NCI-H446 (cell line): ENCODE data around the gene CARD16.
"Not testable (repeated sequence)": the region's sequence is repeated elsewhere in the genome, so short reads cannot be mapped to it uniquely, and the experiment has no call there.

Source experiments
- DNase-seq, 2 experiments: peaks; one replicate each; lab custom pipeline; 2025; lab: John Stamatoyannopoulos, UW

CARD16 gene

DNA sequence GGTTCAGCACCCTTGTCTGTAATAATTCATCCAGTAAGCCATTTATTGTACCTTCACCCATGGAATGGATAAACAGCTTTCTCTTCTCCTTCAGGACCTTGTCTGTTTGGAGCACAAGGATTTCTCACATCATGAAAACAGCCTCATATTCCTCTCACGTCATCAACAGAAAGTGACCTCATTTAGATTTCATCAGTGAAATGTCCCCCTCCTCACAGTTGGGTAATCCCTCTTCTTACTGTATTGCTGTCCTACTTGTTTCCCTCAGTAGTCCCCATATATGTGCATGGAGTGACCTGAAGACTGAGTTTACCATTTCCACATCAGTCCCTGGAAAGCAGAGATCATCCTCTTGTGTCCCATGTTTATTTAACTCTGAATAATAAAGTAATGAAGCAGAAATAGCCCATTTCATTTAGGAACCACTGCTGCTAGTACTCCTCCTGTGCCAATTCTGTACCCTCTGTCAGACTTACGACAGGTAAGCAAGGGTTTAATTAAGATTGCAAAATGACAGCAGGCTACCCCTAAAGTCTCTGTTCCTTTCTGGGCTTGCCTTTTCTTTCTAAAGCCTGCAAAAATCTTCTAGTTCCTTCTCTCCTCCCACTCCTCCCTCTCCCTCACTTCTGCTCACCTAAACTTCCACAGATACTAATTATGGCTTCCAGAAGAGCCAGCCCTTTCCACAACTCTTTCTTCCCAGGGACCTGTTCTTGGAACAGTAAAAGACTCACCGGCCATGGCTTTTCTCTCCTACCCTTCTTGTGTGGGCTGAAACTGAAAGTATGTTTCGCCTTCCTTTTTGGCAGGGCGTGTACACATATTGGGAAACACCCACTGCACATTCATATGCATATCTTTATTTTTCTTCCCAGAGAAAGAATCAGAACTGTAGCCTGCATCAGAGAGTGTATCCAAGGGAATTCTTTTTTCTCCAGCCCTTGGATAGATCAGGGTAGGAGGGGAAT lies at the start of gene CARD16:
CARD16 (minus strand) TSS at position 779 of the 968 bp plus-strand sequence; CDS start at position 741, 38 bp downstream.
- DNase-seq, result not testable (repeated sequence)

DNA sequence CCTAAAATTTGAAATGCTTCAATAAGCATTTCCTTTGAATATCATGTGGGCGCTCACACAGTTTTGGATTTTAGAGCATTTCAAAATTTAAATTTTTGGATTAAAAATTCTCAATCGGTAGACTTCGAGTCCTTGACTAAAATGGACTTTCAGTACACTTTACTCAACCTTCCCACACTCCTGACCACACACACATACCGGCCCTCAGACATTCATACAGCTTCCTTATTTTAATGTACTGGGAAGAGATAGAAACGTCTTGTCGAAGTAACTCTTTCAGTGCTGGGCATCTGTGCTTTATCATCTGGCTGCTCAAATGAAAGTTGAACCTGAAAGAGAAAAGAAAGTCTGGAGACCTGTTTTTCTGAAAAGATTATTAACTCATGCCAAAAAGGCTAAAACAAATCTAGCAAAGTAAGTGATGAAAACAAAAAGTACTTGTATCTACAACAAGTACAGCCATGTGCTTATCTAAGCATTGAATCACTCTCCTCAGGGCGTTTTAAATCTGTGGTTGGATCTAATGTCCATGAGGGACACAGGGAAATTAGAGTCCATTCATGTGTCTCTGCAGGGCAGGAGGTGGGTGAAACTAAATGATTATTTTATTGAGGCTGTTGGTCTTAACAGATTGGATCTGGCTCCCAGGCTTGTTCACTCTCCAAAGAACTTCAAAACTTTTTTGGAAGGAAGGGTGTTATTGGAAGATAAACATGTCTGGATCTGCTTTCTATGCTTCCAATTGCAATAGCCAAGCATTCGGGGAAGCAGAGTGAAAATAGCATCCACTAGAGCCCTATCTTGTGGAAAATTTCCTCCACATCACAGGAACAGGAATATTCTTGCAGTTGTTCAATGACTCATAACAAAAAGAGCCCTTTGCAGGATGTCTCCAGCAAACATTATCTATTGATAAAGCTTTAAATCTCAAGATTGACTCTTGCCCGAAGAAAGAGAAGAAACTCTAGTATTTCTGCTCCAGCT lies 47.4 kb upstream of the CARD16 start:
- no peak for DNase-seq

DNA sequence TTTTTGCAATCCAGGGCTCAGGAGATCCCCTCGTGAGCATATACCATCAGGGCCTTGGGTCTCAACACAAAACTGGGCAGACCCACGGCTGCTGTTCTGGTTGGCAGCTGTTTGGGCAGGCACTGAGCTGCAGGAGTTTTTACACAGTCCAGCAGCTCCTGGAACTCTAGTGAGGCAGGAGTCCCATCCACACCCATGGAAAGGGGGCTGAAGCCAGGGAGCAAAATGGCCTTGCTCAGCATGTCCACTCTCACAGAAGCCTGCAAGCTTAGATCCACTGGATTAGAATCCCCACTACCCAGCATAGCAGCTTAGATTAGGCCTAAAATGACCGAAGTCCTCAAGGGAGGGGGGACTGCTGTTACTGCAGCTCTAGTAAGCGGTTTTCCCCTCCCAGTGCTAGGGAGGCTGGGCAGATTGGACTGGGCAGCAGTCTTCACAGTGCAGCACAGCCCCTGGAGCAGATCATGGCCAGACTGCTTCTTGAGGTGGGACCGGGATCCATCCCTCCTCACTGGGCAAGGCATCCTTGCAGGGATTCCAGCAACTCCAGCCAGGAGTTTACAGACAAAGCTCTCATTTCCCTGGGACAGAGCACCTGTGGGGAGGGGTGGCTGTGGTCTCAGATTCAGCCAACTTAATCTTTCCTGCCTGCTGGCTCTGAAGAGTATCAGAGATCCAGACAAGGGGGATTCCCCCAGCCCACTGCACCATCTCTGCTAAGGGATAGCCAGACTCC lies 36.4 kb upstream of the CARD16 start:
- DNase-seq, result no peak

DNA sequence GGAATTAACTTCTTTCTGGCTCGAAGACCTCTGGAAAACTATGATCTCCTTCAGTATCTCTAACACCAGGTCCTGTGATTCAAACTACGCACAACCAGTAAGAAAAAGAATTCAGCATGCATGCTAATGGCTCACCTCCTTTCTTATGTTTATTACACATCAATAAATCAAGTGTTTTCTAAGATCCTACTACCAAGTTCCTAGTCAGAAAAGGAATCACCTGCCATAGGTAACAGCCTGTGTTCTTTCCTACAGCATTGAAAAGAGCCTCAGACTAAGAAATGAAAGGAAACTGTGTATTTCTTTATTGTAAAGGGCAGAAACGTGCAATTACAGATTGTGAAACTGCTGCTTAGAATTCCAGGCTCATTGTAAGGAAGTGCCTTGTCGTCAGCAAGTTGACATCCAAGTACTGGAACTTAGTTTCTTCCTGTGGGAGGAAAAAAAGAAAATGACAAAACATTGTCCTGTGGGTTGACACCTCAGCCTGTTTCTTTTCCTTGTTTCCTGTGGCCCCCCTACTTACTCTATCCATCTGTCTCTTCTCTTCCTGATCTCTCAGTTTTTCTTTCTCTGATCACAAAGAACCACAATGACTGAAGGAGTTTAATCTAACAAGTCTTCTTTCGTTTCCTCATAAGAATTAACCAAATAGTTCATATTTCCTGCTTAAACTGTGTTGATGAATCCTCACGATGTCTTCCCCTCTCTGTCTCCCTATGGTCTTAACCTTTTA lies 35.2 kb upstream of the CARD16 start:
- not testable (repeated sequence) for DNase-seq

DNA sequence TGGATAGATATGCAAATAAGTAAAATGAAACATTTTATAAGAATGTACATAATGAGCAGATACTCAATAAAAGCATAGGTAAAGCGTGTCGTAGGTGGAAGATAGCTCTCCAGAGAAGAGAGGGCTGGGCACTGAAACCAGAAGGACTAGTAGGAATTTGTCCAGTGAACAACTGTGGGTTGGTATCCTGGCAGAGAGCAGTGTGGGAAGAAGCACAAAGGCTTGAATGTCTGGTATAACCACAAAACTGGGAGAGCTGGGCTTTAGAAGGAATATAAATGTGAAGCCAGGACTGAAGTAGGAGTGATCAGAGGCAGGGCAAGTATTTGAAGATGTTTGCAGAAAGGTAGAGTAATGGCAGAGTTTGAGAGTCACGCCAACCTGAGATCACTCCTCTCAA lies 33.1 kb upstream of the CARD16 start:
- DNase-seq, result no peak

DNA sequence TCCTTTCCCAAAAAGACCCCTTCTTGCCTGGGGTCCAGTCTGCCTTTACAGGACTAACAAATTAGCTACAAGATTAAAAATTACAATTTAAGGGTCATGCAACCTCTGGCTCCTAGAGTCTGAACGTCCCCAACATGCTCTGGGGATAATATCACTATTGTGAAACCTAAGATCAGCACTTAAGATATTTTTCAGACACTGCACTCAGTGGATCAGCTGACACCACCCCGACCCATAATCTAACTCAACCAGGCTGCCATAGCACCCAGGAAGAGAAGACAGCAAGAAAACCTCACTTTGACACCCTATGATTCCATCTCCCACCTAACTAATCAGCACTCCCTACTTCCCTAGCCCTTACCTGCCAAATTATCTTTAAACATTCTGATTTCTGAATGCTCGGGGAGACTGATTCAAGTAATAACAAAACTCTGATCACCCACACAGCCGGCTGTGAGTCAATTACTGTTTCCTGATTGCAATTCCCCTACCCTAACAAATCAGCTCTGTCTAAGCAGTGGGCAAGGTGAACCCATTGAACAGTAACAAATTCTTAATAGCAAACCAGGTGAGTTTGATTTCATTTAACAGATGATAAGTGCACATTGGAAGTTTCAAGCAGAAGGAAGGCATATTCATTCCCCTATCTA lies 32.1 kb upstream of the CARD16 start:
- DNase-seq, result not testable (repeated sequence)

DNA sequence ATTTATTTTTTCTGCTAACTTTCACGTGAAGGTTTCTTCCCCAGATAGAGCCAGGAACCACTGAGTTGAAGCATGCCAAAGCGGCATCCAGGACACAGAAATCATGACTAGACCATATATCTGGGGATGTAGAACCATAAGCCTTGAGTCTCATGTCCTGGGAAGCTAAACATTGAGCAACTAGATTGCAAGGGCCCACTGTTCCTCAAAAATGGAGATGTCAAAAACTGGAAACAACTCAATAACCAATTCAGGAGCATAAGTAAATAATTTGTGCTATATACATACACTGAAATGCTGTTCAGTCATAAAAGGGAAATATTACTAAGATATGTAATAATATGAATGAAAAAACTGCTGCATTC lies 29.0 kb upstream of the CARD16 start:
- DNase-seq, result no peak

DNA sequence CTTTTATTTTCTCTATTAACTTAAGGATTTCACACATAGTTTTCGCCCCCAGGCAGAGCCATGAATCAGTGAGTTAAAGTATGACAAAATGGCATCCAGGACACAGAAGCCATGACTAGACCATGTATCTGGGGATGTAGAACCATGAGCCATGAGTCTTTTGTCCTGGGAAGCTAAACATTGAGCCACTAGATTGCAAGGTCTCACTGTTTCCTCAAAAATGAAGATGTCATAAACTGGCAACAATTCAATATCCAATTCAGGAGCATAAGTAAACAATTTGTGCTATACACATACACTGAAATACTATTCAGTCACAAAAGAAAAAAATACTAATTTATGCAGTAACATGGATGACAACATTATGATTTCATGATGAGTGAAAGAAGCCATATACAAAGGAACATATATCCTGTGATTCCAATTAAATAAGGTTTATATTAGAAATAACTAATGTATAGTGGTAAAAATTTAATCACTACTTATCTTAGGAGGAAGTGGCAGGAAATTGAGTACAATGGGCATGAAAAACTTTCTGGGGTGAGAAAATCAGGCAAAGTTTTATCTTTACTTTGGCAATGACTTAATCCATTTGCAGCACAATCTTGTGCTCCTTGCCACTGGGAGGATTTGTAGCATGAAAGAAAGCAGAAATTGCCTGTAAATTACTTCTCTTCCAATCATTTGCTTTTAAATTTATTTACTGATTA lies 28.5 kb upstream of the CARD16 start:
- DNase-seq, result no peak

DNA sequence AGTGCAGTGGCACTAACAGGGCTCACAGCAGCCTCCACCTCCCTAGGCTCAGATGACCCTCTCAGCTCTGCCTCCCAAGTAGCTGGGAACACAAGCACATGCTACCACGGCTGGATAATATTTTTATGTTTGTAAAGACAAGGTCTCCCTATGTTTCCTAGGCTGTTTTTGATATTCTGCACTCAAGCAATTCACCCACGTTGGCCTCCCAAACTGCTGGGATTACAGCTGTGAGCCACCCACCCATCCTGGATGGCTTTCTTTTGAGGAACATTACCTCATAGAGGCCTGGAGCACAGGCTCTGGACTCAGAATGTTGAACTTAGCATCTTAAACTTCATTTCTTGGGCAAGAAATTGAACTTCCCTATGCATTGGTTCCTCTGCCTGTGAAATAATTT lies 26.9 kb upstream of the CARD16 start:
- DNase-seq, result not testable (repeated sequence)

DNA sequence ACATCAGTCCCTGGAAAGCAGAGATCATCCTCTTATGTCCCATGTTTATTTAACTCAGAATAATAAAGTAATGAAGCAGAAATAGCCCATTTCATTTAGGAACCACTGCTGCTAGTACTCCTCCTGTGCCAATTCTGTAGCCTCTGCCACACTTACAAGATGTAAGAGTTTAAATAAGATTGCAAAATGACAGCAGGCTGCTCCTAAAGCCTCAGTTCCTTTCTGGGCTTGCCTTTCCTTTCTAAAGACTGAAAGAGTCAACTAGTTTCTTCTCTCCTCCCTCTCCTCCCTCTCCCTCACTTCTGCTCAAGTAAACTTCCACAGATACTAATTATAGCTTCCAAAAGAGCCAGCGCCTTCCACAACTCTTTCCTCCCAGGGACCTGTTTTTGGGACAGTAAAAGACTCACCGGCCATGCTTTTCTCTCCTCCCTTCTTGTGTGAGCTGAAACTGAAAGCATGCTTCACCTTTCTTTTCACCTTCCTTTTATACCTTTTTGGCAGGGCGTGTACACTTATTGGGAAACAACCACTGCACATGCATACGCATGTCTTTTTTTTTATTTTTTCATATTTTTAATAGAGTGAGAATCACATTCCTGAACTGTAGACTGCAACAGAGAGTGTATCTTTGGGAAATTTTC lies 26.1 kb upstream of the CARD16 start:
- no peak for DNase-seq

DNA sequence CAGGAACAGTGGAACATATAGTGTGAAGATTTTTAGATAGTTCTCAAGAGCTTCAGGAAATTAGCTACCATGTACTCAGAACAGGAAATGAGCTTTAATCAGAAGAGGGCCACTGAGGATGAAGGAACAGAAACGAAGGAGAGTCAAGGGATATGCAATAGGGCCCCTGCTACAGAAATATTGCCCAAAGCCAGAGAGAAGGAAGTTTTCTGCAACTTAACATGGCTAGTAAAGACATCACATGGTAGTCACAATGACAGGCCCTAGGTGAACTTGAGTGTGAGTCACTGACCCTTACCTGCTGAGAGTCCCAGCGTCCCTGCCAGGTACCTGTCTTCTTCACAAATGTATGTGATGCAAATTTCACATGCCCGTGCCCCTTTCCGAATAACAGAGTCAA lies 25.2 kb upstream of the CARD16 start:
- no peak for DNase-seq

DNA sequence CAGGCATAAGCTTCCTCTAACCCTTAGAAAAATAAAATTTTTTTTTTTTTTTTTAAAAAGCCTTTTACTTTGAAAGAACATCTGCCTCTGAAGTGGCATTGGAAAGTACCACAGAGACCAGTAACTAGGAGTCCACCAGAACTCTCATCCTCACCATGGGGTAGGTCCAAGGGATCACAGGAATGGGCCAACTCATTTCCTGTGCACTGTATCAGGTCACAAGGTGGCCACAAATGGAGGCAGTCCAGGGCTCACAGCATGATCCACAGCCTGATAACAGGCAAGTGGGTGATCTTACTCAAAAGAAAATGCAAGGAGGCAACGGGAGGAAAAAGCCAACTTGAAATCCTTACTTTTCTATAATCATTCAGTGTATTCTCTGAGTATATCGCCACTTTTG lies 24.6 kb upstream of the CARD16 start:
- DNase-seq, result not testable (repeated sequence)

DNA sequence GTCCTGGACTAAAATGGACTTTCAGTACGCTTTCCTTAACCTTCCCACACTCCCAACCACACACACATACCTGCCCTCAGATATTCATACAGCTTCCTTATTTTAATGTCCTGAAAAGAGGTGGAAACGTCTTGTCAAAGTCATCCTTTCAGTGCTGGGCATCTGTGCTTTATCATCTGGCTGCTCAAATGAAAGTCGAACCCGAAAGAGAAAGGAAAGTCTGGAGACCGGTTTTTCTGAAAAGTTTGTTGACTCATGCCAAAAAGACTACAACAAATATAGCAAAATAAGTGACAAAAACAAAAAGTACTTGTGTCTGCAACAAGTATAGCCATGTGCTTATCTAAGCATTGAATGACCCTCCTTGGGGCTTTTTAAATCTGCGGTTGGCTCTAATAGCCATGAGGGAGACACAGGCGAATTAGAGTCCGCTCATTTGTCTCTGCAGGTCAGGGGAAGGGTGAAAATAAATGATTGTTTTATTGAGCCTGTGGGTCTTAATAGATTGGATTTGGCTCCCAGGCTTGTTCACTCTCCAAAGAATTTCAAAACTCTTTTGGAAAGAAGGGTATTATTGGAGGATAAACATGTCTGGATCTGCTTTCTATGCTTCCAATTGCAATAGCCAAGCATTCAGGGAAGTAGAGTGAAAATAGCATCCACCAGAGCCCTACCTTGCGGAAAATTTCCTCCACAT lies 18.3 kb upstream of the CARD16 start:
- DNase-seq, result not testable (repeated sequence)

DNA sequence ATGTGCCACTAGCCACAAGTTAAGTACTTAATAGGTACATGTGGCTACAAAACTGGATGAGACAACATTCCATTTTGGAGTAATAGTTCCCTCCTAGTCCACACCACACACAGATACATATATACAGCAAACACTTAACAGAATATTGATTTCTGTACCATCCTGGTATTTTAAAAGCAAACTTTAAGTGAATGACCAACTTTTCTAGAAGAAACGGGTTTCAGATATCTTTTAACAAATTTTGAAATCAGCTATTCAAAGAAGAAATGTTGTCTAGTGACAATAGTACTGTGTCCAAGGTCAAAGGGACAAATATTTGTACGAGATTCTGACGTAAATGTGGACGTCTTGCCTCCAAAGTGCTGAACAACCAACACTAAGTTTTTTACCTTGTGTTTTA lies 12.3 kb upstream of the CARD16 start:
- DNase-seq, result no peak

DNA sequence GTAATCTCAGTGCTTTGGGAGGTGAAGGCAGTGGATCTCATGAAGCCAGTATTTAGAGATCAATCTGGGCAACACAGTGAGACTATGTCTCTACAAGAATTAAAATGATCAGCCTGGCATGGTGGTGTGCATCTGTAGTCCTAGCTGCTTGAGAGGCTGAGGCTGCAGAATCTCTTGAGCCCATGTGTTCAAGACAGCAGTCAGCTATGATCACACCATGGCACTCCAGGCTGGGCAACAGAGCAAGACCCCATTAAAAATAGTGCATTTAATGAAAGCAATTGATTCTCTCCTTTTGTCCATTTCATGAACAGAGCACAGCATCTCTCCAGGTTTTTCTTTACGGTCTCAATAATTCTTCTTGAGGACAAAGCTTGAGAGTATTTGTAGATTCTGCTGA lies 11.3 kb upstream of the CARD16 start:
- DNase-seq, result no peak

DNA sequence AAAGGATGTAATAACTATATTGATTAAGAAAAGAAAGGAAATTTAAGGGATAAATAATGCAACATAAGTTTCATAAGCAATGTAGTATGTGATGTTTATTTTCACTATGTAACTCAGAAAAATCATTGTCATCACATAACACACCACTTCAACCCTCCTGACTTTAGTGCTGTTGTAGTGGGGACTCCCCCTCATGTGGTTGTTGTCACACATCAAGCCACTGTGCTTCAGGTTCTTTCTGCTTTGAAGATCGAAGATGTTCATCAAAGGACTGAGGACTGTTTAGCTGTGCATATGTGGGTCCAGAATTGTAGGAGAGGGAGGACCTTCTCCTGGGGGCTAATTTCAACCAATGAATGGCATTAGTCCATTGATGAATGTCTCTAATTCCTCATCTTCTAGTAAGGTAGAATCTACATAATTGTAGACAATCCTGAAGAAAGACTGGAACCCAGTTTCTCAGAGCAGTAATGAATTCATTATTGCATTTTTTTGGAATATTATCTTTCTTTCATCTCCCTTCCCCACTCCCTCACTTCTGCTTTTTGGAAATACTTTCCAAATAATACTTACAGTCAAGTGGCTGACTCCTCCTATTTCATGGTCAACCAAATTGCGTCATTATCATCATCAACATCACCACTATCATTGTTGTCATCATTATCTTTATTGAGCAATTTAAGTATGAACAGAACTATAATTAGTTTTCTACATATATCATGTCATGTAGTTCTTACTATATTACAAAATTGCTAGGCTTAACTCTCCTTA lies 9.8 kb upstream of the CARD16 start:
- no peak for DNase-seq

DNA sequence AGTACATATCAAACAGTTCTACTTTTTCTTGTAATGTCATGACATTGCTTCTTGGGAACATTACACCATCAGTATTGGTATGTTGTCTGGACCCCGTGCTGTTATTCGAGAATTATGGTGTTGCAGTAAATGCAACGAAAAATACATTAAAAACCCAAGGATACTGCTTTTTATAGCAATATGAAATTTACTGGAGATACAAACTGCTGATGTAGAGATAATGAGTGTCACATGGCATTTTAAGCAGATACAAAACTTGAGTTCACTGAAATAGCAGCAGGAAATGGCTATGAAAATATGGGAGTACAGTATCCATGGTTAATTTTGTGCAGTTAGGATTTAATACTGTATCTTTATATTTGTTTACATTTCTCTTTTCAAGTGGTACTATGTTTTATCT lies 7.4 kb upstream of the CARD16 start:
- no peak for DNase-seq

DNA sequence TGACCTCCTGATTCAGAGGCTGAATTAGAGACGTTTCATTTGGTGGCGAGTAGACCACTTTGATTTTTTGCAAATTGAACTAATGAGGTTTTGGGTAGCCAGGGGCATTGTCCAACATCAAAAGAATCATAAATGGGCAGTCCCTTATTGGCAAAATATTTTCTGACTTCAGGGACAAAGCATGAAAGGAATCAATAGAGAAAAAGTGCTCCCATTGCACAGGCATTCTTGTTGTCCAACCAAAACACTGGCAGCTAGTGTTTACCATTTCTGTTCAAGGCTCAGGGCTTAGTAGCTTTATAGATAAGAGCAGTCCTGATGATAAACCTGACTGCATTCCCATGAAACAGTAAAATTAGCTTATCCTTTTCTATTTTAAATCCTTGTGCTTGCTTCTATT lies 6.4 kb upstream of the CARD16 start:
- no peak for DNase-seq
